IMR-90 (cell line): ENCODE data around the gene CAMTA1. TPM values are rescaled to one million over a fixed set of nuclear protein-coding genes. Genes with fewer than 3 reads are reported as not detected.

Experiments used
- ATAC-seq: fragments of 200-7000 bp; cut with Tn5 transposase; 2 replicates; pipeline ENCODE4 v1.9.1; 2020; ENCODE audit warnings: low read depth, mild to moderate bottlenecking, moderate library complexity
- BruUV-seq: library from RNA; stranded (reverse); fragments of 400-500 nt; replicated peaks from 2 replicates; lab custom pipeline; 2021; lab: Mats Ljungman, UMichigan
- CTCF ChIA-PET: fragments of 300-600 bp; formaldehyde crosslinking; extraction: SDS; loops from one replicate; lab custom pipeline; 2021; ENCODE audit warnings: antibody characterized with exemption; lab: Yijun Ruan, JAX
- POLR2A ChIA-PET: fragments of 300-600 bp; sonication (Branson Sonifier 250); formaldehyde crosslinking; loops from one replicate; lab custom pipeline; 2022; ENCODE audit warnings: antibody characterized with exemption; ENCODE audit not compliant: unreplicated experiment; lab: Charles Lee
- DNase-seq: peaks from one replicate; pipeline ENCODE4 v3.0.0; 2013
- H2AFZ ChIP-seq: replicated peaks from 2 replicates; pipeline ENCODE3; 2013; ENCODE audit warnings: low read length, mild to moderate bottlenecking; ENCODE audit not compliant: poor library complexity
- H2AK5ac ChIP-seq: 2 replicates; pipeline ENCODE4 v1.6.1; 2013; ENCODE audit warnings: low read depth, low read length, inconsistent platforms
- H2AK9ac ChIP-seq: replicated peaks from 2 replicates; pipeline ENCODE3; 2013; ENCODE audit warnings: mild to moderate bottlenecking, low read depth, low read length, moderate library complexity; ENCODE audit not compliant: poor library complexity
- H2BK120ac ChIP-seq: 2 replicates; pipeline ENCODE4 v1.6.1; 2013; ENCODE audit warnings: low read depth, low read length, inconsistent platforms
- H2BK15ac ChIP-seq: 3 replicates; pipeline ENCODE4 v1.6.1; 2013; ENCODE audit warnings: low read depth, low read length, inconsistent platforms
- H2BK20ac ChIP-seq: 2 replicates; pipeline ENCODE4 v1.6.1; 2013; ENCODE audit warnings: low read depth, mild to moderate bottlenecking, inconsistent platforms, low read length, moderate library complexity
- H2BK5ac ChIP-seq: 2 replicates; pipeline ENCODE4 v1.6.1; 2013; ENCODE audit warnings: mild to moderate bottlenecking, low read depth, low read length, inconsistent platforms; ENCODE audit not compliant: poor library complexity, severe bottlenecking
- H3K14ac ChIP-seq: replicated peaks from 2 replicates; pipeline ENCODE4 v1.6.1; 2013; ENCODE audit warnings: low read depth, low read length, inconsistent platforms
- H3K18ac ChIP-seq: 2 replicates; pipeline ENCODE4 v1.6.1; 2013; ENCODE audit warnings: low read depth, low read length, control low read depth
- H3K23ac ChIP-seq: 2 replicates; pipeline ENCODE4 v1.6.1; 2013; ENCODE audit warnings: low read depth, low read length, inconsistent platforms
- H3K27ac ChIP-seq: 2 replicates; pipeline ENCODE4 v1.5.1; 2013; ENCODE audit warnings: mild to moderate bottlenecking, control low read depth, low read length; ENCODE audit not compliant: insufficient read depth
- H3K27me3 ChIP-seq: 2 replicates; pipeline ENCODE4 v1.6.1; 2013; ENCODE audit warnings: low read length; ENCODE audit not compliant: control insufficient read depth, insufficient read depth
- H3K36me3 ChIP-seq: 2 replicates; pipeline ENCODE4 v1.6.1; 2013; ENCODE audit warnings: low read length, mixed read lengths; ENCODE audit not compliant: control insufficient read depth, insufficient read depth
- H3K4ac ChIP-seq: 2 replicates; pipeline ENCODE4 v1.6.1; 2013; ENCODE audit warnings: low read depth, low read length, inconsistent platforms
- H3K4me1 ChIP-seq: 2 replicates; pipeline ENCODE4 v1.6.1; 2013; ENCODE audit warnings: low read length, mixed read lengths; ENCODE audit not compliant: control insufficient read depth, insufficient read depth
- H3K4me2 ChIP-seq: 2 replicates; pipeline ENCODE4 v1.6.1; 2013; ENCODE audit warnings: low read depth, mild to moderate bottlenecking, control low read depth, low read length, moderate library complexity
- H3K4me3 ChIP-seq: 2 replicates; pipeline ENCODE4 v1.5.1; 2013; ENCODE audit warnings: low read depth, mild to moderate bottlenecking, control low read depth, low read length, moderate library complexity; ENCODE audit not compliant: insufficient read depth
- H3K56ac ChIP-seq: 2 replicates; pipeline ENCODE4 v1.6.1; 2013; ENCODE audit warnings: low read length, inconsistent platforms; ENCODE audit not compliant: insufficient read depth; ENCODE audit errors: extremely low read depth
- H3K79me1 ChIP-seq, 2 experiments: 2 replicates each; pipeline ENCODE4 v1.6.1; 2013; ENCODE audit warnings: low read length in 2 of 2, inconsistent platforms in 1 of 2, low read depth in 1 of 2
- H3K9ac ChIP-seq: 2 replicates; pipeline ENCODE4 v1.6.1; 2013; ENCODE audit warnings: low read depth, low read length, control low read depth
- H3K9me1 ChIP-seq: 2 replicates; pipeline ENCODE4 v1.6.1; 2013; ENCODE audit warnings: low read length, inconsistent platforms; ENCODE audit not compliant: insufficient read depth
- H3K9me3 ChIP-seq: 2 replicates; pipeline ENCODE4 v1.6.1; 2013; ENCODE audit warnings: low read length; ENCODE audit not compliant: control insufficient read depth, insufficient read depth
- H4K20me1 ChIP-seq: 2 replicates; pipeline ENCODE4 v1.6.1; 2013; ENCODE audit warnings: low read length, inconsistent platforms; ENCODE audit not compliant: insufficient read depth
- H4K5ac ChIP-seq: 2 replicates; pipeline ENCODE4 v1.6.1; 2013; ENCODE audit warnings: mild to moderate bottlenecking, low read depth, low read length, control low read depth
- H4K8ac ChIP-seq, 2 experiments: 2 replicates each; pipeline ENCODE4 v1.6.1; 2013; ENCODE audit warnings: low read depth in 2 of 2, low read length in 2 of 2, control low read depth in 1 of 2, inconsistent platforms in 1 of 2
- H4K91ac ChIP-seq: 2 replicates; pipeline ENCODE4 v1.6.1; 2013; ENCODE audit warnings: low read depth, low read length, inconsistent platforms; ENCODE audit not compliant: insufficient read depth
- BHLHE40 ChIP-seq: fragments of 150-350 bp; IDR thresholded peaks from 2 replicates; pipeline ENCODE4 v1.6.1; 2016; ENCODE audit warnings: mild to moderate bottlenecking, low read depth, low read length
- CEBPB ChIP-seq: IDR thresholded peaks from 2 replicates; pipeline ENCODE4 v1.6.1; 2012; ENCODE audit warnings: low read depth, low read length, improper control_type of control experiment
- CHD1 ChIP-seq: IDR thresholded peaks from 2 replicates; pipeline ENCODE4 v1.6.1; 2012; ENCODE audit warnings: low read depth, low read length, improper control_type of control experiment
- CTCF ChIP-seq: conservative IDR thresholded peaks from 2 replicates; pipeline ENCODE4 v1.5.1; 2012; ENCODE audit warnings: mild to moderate bottlenecking, low read depth, low read length, improper control_type of control experiment
- ELK1 ChIP-seq: fragments of 150-350 bp; IDR thresholded peaks from 2 replicates; pipeline ENCODE4 v1.6.1; 2016; ENCODE audit warnings: low read depth, mild to moderate bottlenecking, low read length, moderate library complexity, borderline replicate concordance
- FOS ChIP-seq: fragments of 150-350 bp; IDR thresholded peaks from 2 replicates; pipeline ENCODE4 v1.6.1; 2016; ENCODE audit warnings: low read depth, low read length
- MAZ ChIP-seq: IDR thresholded peaks from 2 replicates; pipeline ENCODE4 v1.6.1; 2012; ENCODE audit warnings: low read depth, mild to moderate bottlenecking, low read length, improper control_type of control experiment, moderate library complexity, borderline replicate concordance
- MXI1 ChIP-seq: IDR thresholded peaks from 2 replicates; pipeline ENCODE4 v1.6.1; 2012; ENCODE audit warnings: low read depth, mild to moderate bottlenecking, low read length, moderate library complexity, borderline replicate concordance
- NFE2L2 ChIP-seq: fragments of 150-350 bp; IDR thresholded peaks from 2 replicates; pipeline ENCODE4 v1.6.1; 2016; ENCODE audit warnings: low read depth, mild to moderate bottlenecking, low read length
- RAD21 ChIP-seq: IDR thresholded peaks from 2 replicates; pipeline ENCODE4 v1.6.1; 2012; ENCODE audit warnings: low read length, improper control_type of control experiment
- RCOR1 ChIP-seq: IDR thresholded peaks from 2 replicates; pipeline ENCODE4 v1.6.1; 2012; ENCODE audit warnings: mild to moderate bottlenecking, low read length, improper control_type of control experiment; ENCODE audit not compliant: insufficient replicate concordance
- SMC3 ChIP-seq: fragments of 150-350 bp; IDR thresholded peaks from 2 replicates; pipeline ENCODE4 v1.6.1; 2016; ENCODE audit warnings: low read depth, mild to moderate bottlenecking, antibody characterized with exemption, low read length, moderate library complexity
- USF2 ChIP-seq: fragments of 150-350 bp; IDR thresholded peaks from 2 replicates; pipeline ENCODE4 v1.6.1; 2017; ENCODE audit warnings: mild to moderate bottlenecking, antibody characterized with exemption, low read length, low read depth
- WGBS, 2 experiments: methylation state at CpG; one replicate each; pipeline versions ENCODE4 v1.1.5 to v1.1.7; 2013; ENCODE audit warnings: missing lambda C conversion rate in 2 of 2; ENCODE audit not compliant: insufficient read length in 1 of 2; ENCODE audit errors: extremely low coverage in 2 of 2; 5-methylcytosine and 5-hydroxymethylcytosine counted together
- dilution Hi-C: fragments of 300-500 bp; cut with HindIII; formaldehyde crosslinking; loops from one replicate; pipeline ENCODE4 v1.14.3; 2018; ENCODE audit warnings: low sequenced_read_pairs; ENCODE audit not compliant: unreplicated experiment
- in situ Hi-C: fragments of 300-500 bp; cut with MboI; formaldehyde crosslinking; loops from 3 replicates; pipeline ENCODE4 v1.14.3; 2019; ENCODE audit warnings: low sequenced_read_pairs, inconsistent platforms, mixed read lengths
- intact Hi-C: fragments of 100-400 bp; cut with micrococcal nuclease; formaldehyde crosslinking; loops from 2 replicates; pipeline ENCODE4 v1.10.0; 2022
- polyA plus RNA-seq, 3 experiments: library from polyadenylated mRNA; depleted of rRNA; stranded (reverse); fragments of >200 nt; gene quantifications; 2 replicates each; pipeline ENCODE4 v1.2.3, GENCODE V29; 2012; ENCODE audit warnings: low replicate concordance in 1 of 3
- total RNA-seq: library from RNA; depleted of rRNA; stranded (reverse); fragments of >200 nt; gene quantifications from 2 replicates; pipeline ENCODE4 v1.2.3, GENCODE V29; 2012

The CAMTA1 gene
- total and polyA plus RNA-seq, 2 of the 4 experiments (the other 2 are of a cell fraction): 35.5 to 74.3 TPM

- H4K20me1 ChIP-seq: no peaks in the 10 kb centered on the region
- CTCF ChIA-PET: no interaction called here
- H3K14ac ChIP-seq: no peak overlapping the region
- ATAC-seq (no peak), DNase-seq (no peak)
- H3K27ac ChIP-seq: no peak overlapping the region
- no peaks in the 10 kb centered on the region for H3K36me3 ChIP-seq
- no peak overlapping the region for H2BK5ac ChIP-seq
- H4K5ac ChIP-seq: no peak overlapping the region
- no peak overlapping the region for H4K8ac ChIP-seq
- H2AFZ ChIP-seq: no peak overlapping the region
- H2BK15ac ChIP-seq: no peak overlapping the region
- H3K4me2 ChIP-seq: no peak overlapping the region
- H2BK20ac ChIP-seq: no peak overlapping the region
- dilution Hi-C loops: no loop called here
- in situ Hi-C loops: no loop called here
- H2AK5ac ChIP-seq: no peak overlapping the region
- no peaks in the 10 kb centered on the region for H3K27me3 ChIP-seq
- BruUV-seq: no TSS peak
- H4K91ac ChIP-seq: no peak overlapping the region
- peaks cover 4% of the 10 kb centered on the region for H3K4me1 ChIP-seq
- H3K9me3 ChIP-seq: peaks cover 4% of the 10 kb centered on the region; the same call in 1 of the 2 replicates
- no CpG with 5 or more reads among the region's 1 CpG for WGBS, 2 experiments
- no peak overlapping the region for H3K4me3 ChIP-seq
- intact Hi-C loops: no loop called here
- no peak overlapping the region for H3K9ac ChIP-seq
- H3K9me1 ChIP-seq: no peaks in the 10 kb centered on the region
- POLR2A ChIA-PET: no interaction called here
- H2BK120ac ChIP-seq: no peak overlapping the region
- no peaks in the 10 kb centered on the region for H3K79me1 ChIP-seq
- no peak overlapping the region for H3K4ac ChIP-seq
- no peak for TF ChIP-seq NFE2L2
- TF ChIP-seq CEBPB: no peak
- TF ChIP-seq BHLHE40: no peak
- TF ChIP-seq USF2: no peak
- TF ChIP-seq SMC3: no peak
- no peak for TF ChIP-seq CTCF
- TF ChIP-seq MAZ: no peak
- no peak for TF ChIP-seq CHD1
- TF ChIP-seq FOS: no peak
- no peak for TF ChIP-seq MXI1
- TF ChIP-seq ELK1: no peak
- TF ChIP-seq RCOR1: no peak
- TF ChIP-seq RAD21: no peak
- H3K56ac ChIP-seq: no peak overlapping the region
- H3K18ac ChIP-seq: no peak overlapping the region
- no peak overlapping the region for H2AK9ac ChIP-seq
- H3K23ac ChIP-seq: no peak overlapping the region
These were observed 645.4 kb downstream of the CAMTA1 start for GRCh38 chr1:7430691-7431090.
